PC-3 (cell line): ENCODE results near the gene LARP7. TPM values are rescaled to one million over a fixed set of nuclear protein-coding genes. Genes with fewer than 3 reads are reported as not detected.
"Not testable (repeated sequence)": the region's sequence is repeated elsewhere in the genome, so short reads cannot be mapped to it uniquely, and the experiment has no call there.

Experiments used
- ATAC-seq: fragments of 200-7000 bp; cut with Tn5 transposase; 2 replicates; pipeline ENCODE4 v1.9.1; 2020; ENCODE audit warnings: mild to moderate bottlenecking, moderate library complexity
- BruUV-seq: library from RNA; stranded (reverse); fragments of 400-500 nt; replicated peaks from 2 replicates; lab custom pipeline; 2021; lab: Mats Ljungman, UMichigan
- CTCF ChIA-PET: fragments of 300-600 bp; sonication (Branson Sonifier 250); formaldehyde crosslinking; loops from one replicate; lab custom pipeline; 2022; ENCODE audit warnings: antibody characterized with exemption; lab: Charles Lee
- POLR2A ChIA-PET: fragments of 300-600 bp; sonication (Branson Sonifier 250); formaldehyde crosslinking; loops from one replicate; lab custom pipeline; 2022; ENCODE audit warnings: antibody characterized with exemption; ENCODE audit not compliant: unreplicated experiment; lab: Charles Lee
- DNase-seq: peaks from one replicate; pipeline ENCODE4 v3.0.0-alpha.2; 2015
- H2AFZ ChIP-seq: fragments of 300-600 bp; sonication (generic); 2 replicates; pipeline ENCODE4 v1.6.0; 2016; ENCODE audit warnings: antibody characterized with exemption, low read length
- H3F3A ChIP-seq: fragments of 300-600 bp; sonication (generic); one replicate; pipeline ENCODE4 v1.6.0; 2017; ENCODE audit warnings: antibody characterized with exemption, low read length, control low read depth, mild to moderate bottlenecking; ENCODE audit not compliant: unreplicated experiment
- H3K27ac ChIP-seq: fragments of 300-600 bp; sonication (generic); 2 replicates; pipeline ENCODE4 v1.5.1; 2016; ENCODE audit warnings: mild to moderate bottlenecking, low read length
- H3K27me3 ChIP-seq: fragments of 300-600 bp; sonication (generic); 2 replicates; pipeline ENCODE4 v1.6.1; 2016; ENCODE audit warnings: low read length, mixed read lengths
- H3K36me3 ChIP-seq: fragments of 300-600 bp; sonication (generic); 2 replicates; pipeline ENCODE4 v1.6.1; 2016; ENCODE audit warnings: low read depth, mixed run types, low read length, mixed read lengths
- H3K4me1 ChIP-seq: fragments of 300-600 bp; sonication (generic); 2 replicates; pipeline ENCODE4 v1.5.1; 2016; ENCODE audit warnings: low read length; ENCODE audit not compliant: insufficient read depth
- H3K4me2 ChIP-seq: fragments of 300-600 bp; sonication (generic); 2 replicates; pipeline ENCODE4 v1.6.0; 2016; ENCODE audit warnings: low read length
- H3K4me3 ChIP-seq: fragments of 300-600 bp; sonication (generic); 2 replicates; pipeline ENCODE4 v1.5.1; 2016; ENCODE audit warnings: mild to moderate bottlenecking, low read length, mixed read lengths
- H3K79me2 ChIP-seq: fragments of 300-600 bp; sonication (generic); 2 replicates; pipeline ENCODE4 v1.6.1; 2017; ENCODE audit warnings: low read length, mixed read lengths
- H3K9ac ChIP-seq: fragments of 300-600 bp; sonication (generic); 2 replicates; pipeline ENCODE4 v1.6.0; 2016; ENCODE audit warnings: mild to moderate bottlenecking, low read length
- H3K9me2 ChIP-seq: fragments of 300-600 bp; sonication (generic); replicated peaks from 2 replicates; pipeline ENCODE4 v1.6.1; 2016; ENCODE audit warnings: mixed run types, low read length, mixed read lengths
- H3K9me3 ChIP-seq: fragments of 300-600 bp; sonication (generic); 2 replicates; pipeline ENCODE4 v1.6.1; 2016; ENCODE audit warnings: low read length, mixed read lengths
- H4K20me1 ChIP-seq: fragments of 300-600 bp; sonication (generic); 2 replicates; pipeline ENCODE4 v1.6.1; 2016; ENCODE audit warnings: low read length, mixed read lengths
- EZH2 ChIP-seq: fragments of 300-600 bp; sonication (generic); IDR thresholded peaks from one replicate; pipeline ENCODE4 v1.6.1; 2017; ENCODE audit warnings: antibody characterized with exemption, mild to moderate bottlenecking, low read length; ENCODE audit not compliant: unreplicated experiment
- EZH2phosphoT487 ChIP-seq: fragments of 300-600 bp; sonication (generic); IDR thresholded peaks from 2 replicates; pipeline ENCODE4 v1.6.1; 2018; ENCODE audit warnings: mild to moderate bottlenecking, antibody characterized with exemption, low read length, borderline replicate concordance
- intact Hi-C: fragments of 100-400 bp; cut with micrococcal nuclease; formaldehyde crosslinking; loops from 2 replicates; pipeline ENCODE4 v1.9.0; 2023
- microRNA-seq: library from miRNA; unstranded; fragments of <30 nt; microRNA quantifications from one replicate; pipeline ENCODE4 v1.1.0, GENCODE V29; 2020; ENCODE audit not compliant: unreplicated experiment
- total RNA-seq: library from RNA; depleted of rRNA; stranded (reverse); fragments of >200 nt; gene quantifications from 2 replicates; pipeline ENCODE4 v1.2.3, GENCODE V29; 2014; rRNA removed
- TF ChIP-seq, protein P1 (sequence below): fragments of 300-600 bp; sonication (generic); conservative IDR thresholded peaks from 2 replicates; pipeline ENCODE4 v1.5.1; 2017; ENCODE audit warnings: antibody characterized with exemption, low read depth, mild to moderate bottlenecking, low read length

Gene LARP7
- total RNA-seq, 1 experiment from 2014 or later: 17.1 TPM

DNA sequence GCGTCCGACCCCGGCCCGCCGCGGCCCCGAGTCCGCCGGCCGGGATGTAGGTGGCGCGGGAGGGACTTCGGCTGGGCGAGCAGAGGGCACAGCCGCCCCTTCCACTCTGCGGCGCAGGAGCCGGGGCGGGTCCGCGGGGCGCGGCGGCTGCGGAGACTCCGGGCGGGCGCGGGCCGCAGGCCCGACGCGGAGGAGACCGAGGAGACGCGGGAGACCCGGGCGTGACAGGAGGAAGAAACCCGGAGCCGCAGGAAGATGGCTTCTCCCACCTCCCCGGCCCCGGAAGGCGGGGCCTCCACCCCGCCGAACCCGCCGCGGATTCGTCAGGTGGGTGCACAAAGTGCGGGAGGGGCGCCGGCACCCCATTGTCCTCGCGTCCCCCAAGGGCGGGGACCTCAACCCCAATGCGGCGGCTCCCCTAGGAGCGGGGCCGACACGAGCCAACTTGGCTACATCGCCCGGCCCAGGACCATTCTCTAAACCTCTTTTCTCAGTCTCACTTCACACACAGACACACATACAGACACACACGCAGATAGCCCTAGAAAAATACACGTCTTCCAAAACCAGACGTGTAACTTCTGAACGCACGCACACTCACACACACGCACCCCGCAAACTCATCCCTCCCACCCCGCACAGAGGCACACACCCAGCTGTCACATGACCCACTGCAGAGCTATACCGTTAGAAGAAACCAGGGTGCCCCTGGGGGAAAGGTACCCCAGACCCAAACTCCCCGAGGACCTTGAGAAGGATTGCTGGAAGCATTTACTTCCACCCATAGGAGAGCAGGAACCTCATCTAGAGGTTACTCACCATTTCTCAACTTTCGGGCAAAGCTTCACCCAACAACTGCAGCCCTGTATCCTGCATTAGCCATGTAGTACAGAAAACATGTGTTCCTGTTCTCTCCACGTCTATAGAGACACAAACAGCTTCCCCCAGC lies 69.2 kb downstream of the LARP7 start:
- TF ChIP-seq EZH2: peak; percentile 49
- H4K20me1 ChIP-seq, CTCF ChIA-PET, H3K79me2 ChIP-seq, H3K9me2 ChIP-seq, H3K9me3 ChIP-seq, intact Hi-C loops, H3K4me1 ChIP-seq, BruUV-seq, POLR2A ChIA-PET, H3K9ac ChIP-seq, H3F3A ChIP-seq, H3K36me3 ChIP-seq, H3K27ac ChIP-seq: not testable (repeated sequence)
- peaks cover 45% of the 10 kb centered on the region for H3K27me3 ChIP-seq
- DNase-seq: peak; percentile 8
- peak overlapping the region; percentile 45; the same call in 1 of the 2 replicates for H2AFZ ChIP-seq
- peak overlapping the region; percentile 73 for H3K4me2 ChIP-seq
- peak overlapping the region; percentile 60 for H3K4me3 ChIP-seq
- peak; percentile 56 for ATAC-seq

DNA sequence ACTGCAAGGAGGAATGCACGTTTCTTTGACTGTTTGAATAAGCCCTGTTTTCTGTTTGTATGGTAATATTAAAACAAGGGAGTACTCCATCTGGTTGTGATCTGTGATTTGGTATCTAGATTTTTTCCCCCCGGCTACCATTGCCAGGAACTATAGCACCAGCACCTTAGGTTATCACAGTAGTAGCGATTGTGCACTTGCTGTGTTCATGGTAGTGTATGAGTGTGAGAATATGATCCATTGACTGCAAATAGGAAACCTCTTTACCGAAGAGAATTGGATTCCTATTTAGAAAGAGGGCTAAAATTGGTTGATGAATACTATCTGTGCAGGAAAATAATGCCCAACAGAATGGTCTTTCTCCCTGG lies 69.9 kb downstream of the LARP7 start:
- intact Hi-C loops: no loop called here
- Histone ChIP-seq H3K9ac (no peak overlapping the region), H4K20me1 (no peaks in the 10 kb centered on the region), H3K79me2 (no peaks in the 10 kb centered on the region), H3K4me2 (peak overlapping the region; percentile 73), H3K9me3 (no peaks in the 10 kb centered on the region), H3K27me3 (peaks cover 45% of the 10 kb centered on the region), H3K9me2 (no peaks in the 10 kb centered on the region), H3K36me3 (no peaks in the 10 kb centered on the region), H3K4me3 (peak overlapping the region; percentile 60), H3K4me1 (no peaks in the 10 kb centered on the region), H2AFZ (no peak overlapping the region), H3K27ac (no peak overlapping the region), H3F3A (no peaks in the 10 kb centered on the region)
- no peak for ATAC-seq
- POLR2A ChIA-PET: no interaction called here
- DNase-seq: no peak
- CTCF ChIA-PET: no interaction called here
- TF ChIP-seq EZH2phosphoT487: no peak
- TF ChIP-seq, protein P1, sequence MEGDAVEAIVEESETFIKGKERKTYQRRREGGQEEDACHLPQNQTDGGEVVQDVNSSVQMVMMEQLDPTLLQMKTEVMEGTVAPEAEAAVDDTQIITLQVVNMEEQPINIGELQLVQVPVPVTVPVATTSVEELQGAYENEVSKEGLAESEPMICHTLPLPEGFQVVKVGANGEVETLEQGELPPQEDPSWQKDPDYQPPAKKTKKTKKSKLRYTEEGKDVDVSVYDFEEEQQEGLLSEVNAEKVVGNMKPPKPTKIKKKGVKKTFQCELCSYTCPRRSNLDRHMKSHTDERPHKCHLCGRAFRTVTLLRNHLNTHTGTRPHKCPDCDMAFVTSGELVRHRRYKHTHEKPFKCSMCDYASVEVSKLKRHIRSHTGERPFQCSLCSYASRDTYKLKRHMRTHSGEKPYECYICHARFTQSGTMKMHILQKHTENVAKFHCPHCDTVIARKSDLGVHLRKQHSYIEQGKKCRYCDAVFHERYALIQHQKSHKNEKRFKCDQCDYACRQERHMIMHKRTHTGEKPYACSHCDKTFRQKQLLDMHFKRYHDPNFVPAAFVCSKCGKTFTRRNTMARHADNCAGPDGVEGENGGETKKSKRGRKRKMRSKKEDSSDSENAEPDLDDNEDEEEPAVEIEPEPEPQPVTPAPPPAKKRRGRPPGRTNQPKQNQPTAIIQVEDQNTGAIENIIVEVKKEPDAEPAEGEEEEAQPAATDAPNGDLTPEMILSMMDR: no peak
- no peak for TF ChIP-seq EZH2
- BruUV-seq: no TSS peak

Small RNA genes within 50 kb of the gene (microRNA-seq; reads per million reads assigned to microRNA genes)
- gene MIR302A (not detected), gene MIR302B (not detected), gene MIR302C (not detected), gene MIR302D (not detected), gene MIR367 (not detected)

Other genes starting within 250 kb of the LARP7 start
- gene NEUROG2, start 121.0 kb upstream of the LARP7 start, total RNA-seq: not detected in 2 replicates
- gene ZGRF1, start 234 bp upstream of the LARP7 start, total RNA-seq: 7.3 and 10.0 TPM in 2 replicates